ENCODE results near the gene RNF141.

The RNF141 gene

DNA sequence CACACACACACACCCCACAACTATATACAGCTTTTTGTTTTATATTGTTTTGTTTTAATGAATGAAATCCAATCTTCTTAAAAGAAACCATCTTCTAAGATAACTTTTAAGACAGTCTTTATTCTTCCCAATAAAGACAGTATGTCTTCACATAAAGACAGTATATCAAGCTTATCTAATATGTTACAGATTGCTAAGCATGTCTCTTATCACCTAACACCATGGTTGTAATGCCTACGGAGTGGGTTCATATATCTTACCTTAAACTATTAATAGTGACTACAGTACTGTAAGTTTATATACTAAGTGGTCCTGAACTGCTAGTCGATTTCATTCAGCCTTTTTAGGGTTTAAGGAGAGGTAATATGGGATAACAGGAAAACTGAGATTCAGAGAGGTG, 8.5 kb downstream of the RNF141 start:
- no peak for DNase-seq (ENCODE audit: low read depth)
- H3K4me3 ChIP-seq (ENCODE audit: control insufficient read depth, low read depth, low read length) = no peak overlapping the region
- TF ChIP-seq CTCF (IDR thresholded peaks at IDR 0.05; ENCODE audit: control insufficient read depth, insufficient read depth, low read depth, low read length, missing control alignments) = no peak

GRCh38 chr11:10529279-10529678, 11.7 kb downstream of the RNF141 start:
- DNase-seq (ENCODE audit: low read depth) = no peak
- no peak for TF ChIP-seq CTCF (IDR thresholded peaks at IDR 0.05; ENCODE audit: control insufficient read depth, insufficient read depth, low read depth, low read length, missing control alignments)
- H3K4me3 ChIP-seq (ENCODE audit: control insufficient read depth, low read depth, low read length) = no peak overlapping the region

DNA sequence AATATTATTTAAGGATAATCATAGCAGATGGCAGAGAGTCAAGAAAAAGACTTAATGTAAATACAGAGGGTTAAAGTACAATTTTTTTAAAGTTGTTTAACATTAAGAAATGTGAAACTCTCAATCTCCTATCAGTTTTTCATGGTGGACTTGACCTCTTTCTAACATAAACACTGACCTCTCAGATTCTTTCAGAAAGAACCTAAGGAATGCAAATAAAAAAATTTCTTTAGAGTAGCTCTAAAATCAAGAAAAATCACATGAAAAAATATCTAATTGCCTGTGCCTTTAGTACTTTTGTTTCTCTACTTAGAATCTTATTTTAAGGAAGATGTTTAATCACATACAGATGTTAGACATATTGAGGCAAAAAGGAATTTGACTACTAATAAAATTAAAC, 12.9 kb downstream of the RNF141 start:
- no peak for DNase-seq (ENCODE audit: low read depth)
- TF ChIP-seq CTCF (IDR thresholded peaks at IDR 0.05; ENCODE audit: control insufficient read depth, insufficient read depth, low read depth, low read length, missing control alignments) = no peak
- no peak overlapping the region for H3K4me3 ChIP-seq (ENCODE audit: control insufficient read depth, low read depth, low read length)

DNA sequence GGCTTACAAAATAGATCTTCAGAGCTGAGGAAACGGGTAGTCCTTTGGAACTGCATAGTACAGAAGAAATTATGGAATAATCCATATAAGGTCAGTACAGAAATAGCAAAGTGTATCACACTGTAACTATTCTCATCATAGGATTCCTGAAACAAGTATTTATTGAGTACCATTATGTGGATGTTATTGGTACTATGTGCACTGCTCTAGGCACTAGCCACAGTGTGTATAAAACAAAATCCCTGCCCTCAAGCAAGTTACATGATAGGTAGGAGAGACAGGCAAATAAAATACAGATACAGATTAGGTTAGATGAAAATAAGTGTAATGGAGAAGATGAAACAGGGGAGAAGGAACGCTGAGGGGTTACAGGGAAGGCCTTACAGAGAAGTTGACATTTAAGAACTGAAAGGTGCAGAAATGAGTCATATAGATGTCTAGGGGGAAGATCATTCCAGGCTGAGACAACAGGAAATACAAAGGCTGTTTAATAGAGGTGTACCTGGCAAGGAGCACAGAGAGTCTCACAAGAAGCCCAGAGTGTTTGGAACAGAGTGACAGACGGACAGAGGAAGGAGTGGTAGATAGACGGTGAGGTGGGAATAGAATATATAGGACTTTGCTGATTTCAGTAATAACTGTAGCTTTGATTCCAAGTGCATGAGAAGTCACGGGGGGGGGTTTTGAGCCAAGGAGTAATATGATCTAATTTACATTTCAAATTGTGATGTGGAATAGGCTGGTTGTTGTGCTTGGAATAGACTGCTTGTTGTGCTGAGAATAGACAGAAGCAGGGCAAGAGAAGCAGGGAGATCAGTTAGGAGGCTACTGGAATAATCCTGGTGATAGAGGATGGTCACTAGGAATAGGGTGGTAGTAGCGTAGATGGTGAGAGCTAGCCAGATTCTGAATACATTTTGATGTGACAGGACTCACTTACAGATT, 13.7 kb downstream of the RNF141 start:
- H3K4me3 ChIP-seq (ENCODE audit: control insufficient read depth, low read depth, low read length) = no peak overlapping the region
- TF ChIP-seq CTCF (IDR thresholded peaks at IDR 0.05; ENCODE audit: control insufficient read depth, insufficient read depth, low read depth, low read length, missing control alignments) = no peak
- DNase-seq (ENCODE audit: low read depth) = no peak

GRCh38 chr11:10524471-10524870, 16.5 kb downstream of the RNF141 start:
- H3K4me3 ChIP-seq (ENCODE audit: control insufficient read depth, low read depth, low read length) = no peak overlapping the region
- no peak for TF ChIP-seq CTCF (IDR thresholded peaks at IDR 0.05; ENCODE audit: control insufficient read depth, insufficient read depth, low read depth, low read length, missing control alignments)
- DNase-seq (ENCODE audit: low read depth) = no peak

DNA sequence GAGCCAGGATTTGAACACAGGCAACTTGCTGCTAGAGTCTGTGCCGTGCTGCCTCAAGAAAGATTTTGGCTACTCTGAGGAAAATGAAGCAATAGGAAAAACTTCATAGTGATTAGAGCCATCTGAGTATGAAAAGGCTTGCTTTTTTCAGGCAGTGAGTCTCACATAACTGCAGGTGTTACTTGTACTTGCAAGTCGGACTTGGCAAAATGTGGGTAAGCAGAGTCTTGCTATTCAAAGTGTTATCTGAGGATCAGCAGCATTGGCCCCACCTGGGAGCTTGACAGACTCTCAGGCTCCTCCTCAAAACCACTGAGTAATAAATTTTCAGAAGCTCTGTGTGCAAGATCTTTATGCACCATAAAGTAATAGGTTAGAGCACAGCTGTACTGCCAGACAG, 18.1 kb downstream of the RNF141 start:
- DNase-seq (ENCODE audit: low read depth) = no peak
- no peak for TF ChIP-seq CTCF (IDR thresholded peaks at IDR 0.05; ENCODE audit: control insufficient read depth, insufficient read depth, low read depth, low read length, missing control alignments)
- no peak overlapping the region for H3K4me3 ChIP-seq (ENCODE audit: control insufficient read depth, low read depth, low read length)

Data from AG09309 (cell line).